Dermis microvascular lymphatic vessel endothelial cell (primary cell): ENCODE data around the gene NRL. TPM values are rescaled to one million over a fixed set of nuclear protein-coding genes. Genes with fewer than 3 reads are reported as not detected.

Experiments
- DNase-seq, 2 donors: peaks; one replicate each; pipeline versions ENCODE4 v3.0.0 to v3.0.0-alpha.2; 2010; ENCODE audit warnings: low read depth in 2 of 2
- total RNA-seq: library from RNA; depleted of rRNA; stranded (reverse); fragments of >200 nt; gene quantifications from 2 replicates; pipeline ENCODE4 v1.2.1, GENCODE V29; 2014

Gene NRL
- total RNA-seq, 1 donor from 2014 or later: 1.4 TPM

- no peak for DNase-seq
Observed at GRCh38 chr14:24098927-24099813, 15.6 kb downstream of the NRL start.

- no peak for DNase-seq
Observed at GRCh38 chr14:24098229-24098926, 16.4 kb downstream of the NRL start.

GRCh38 chr14:24096545-24097181 lies 18.1 kb downstream of the NRL start:
- no peak for DNase-seq

- no peak for DNase-seq
Observed at GRCh38 chr14:24095271-24096068, 19.3 kb downstream of the NRL start.

GRCh38 chr14:24094841-24095270 lies 19.9 kb downstream of the NRL start:
- DNase-seq: peak in 1 of 2 donors; percentile 12

GRCh38 chr14:24093901-24094840 lies 20.6 kb downstream of the NRL start, which contains the start of gene PCK2:
Gene PCK2 (plus strand): TSS chr14:24094311. CDS start chr14:24094406, 95 bp downstream.
- DNase-seq: peak in 1 of 2 donors; percentile 83

- DNase-seq: no peak
Observed at GRCh38 chr14:24093207-24093900, 21.4 kb downstream of the NRL start.

- DNase-seq: no peak
Observed at GRCh38 chr14:24092505-24093206, 22.1 kb downstream of the NRL start.

GRCh38 chr14:24092110-24092504 lies 22.6 kb downstream of the NRL start:
- DNase-seq: no peak

- no peak for DNase-seq
Observed at GRCh38 chr14:24089890-24090289, 24.9 kb downstream of the NRL start.

GRCh38 chr14:24088095-24088494 lies 26.7 kb downstream of the NRL start:
- no peak for DNase-seq

- DNase-seq: no peak
Observed at GRCh38 chr14:24087004-24087403, 27.7 kb downstream of the NRL start.

GRCh38 chr14:24086193-24086955 lies 28.4 kb downstream of the NRL start:
- no peak for DNase-seq

- no peak for DNase-seq
Observed at GRCh38 chr14:24085215-24085614, 29.5 kb downstream of the NRL start.

- DNase-seq: no peak
Observed at GRCh38 chr14:24084440-24084839, 30.3 kb downstream of the NRL start.

- DNase-seq: no peak
Observed at GRCh38 chr14:24083462-24083861, 31.3 kb downstream of the NRL start.

GRCh38 chr14:24082411-24083080 lies 32.2 kb downstream of the NRL start:
- DNase-seq: no peak
